HG03354 (cell line): Measurements from ENCODE around the gene FBXO9.
A peak's percentile ranks its signal among the peaks of the same experiment; 100 is the strongest.
"Not testable (repeated sequence)": the region's sequence is repeated elsewhere in the genome, so short reads cannot be mapped to it uniquely, and the experiment has no call there.

Experiments
- ATAC-seq: cut with Tn5 transposase; IDR thresholded peaks from one replicate; pipeline ENCODE4 v1.9.1; 2021; ENCODE audit warnings: mild to moderate bottlenecking; ENCODE audit not compliant: unreplicated experiment, poor library complexity, severe bottlenecking

The FBXO9 gene

DNA sequence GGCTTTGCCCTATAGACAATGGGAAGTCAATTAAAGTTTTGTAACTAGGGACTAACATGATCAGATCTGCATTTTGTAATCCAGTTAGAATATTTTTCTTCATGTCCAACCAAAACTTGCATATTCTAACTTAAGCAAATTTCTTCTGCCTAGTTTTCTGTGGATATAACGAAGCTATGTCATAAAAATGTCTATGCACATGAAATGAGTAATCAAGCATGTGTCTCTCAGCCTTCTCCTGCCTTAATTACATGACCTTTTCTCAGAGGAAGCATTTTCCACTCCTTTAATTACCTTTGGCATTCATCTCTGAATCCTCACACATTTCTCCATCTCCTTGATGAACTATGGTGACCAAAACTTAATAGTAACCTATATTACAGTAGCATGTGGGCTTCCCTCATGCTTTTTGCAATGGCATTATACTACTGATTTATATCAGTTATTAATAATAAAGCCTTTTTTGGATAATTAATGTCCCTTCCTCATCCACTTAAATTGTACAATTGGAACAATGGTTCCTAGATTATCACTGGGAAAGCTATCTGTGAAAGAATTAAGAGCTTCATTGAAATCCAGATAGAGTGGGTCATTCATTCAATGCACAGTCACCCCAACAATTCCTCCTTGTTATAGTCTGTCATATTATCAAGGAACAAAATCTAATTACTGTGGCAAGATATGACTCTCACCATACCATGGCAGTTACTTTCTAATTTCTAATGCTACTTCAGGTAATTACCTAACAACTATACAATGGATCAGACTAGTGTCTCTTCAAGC lies 19.1 kb upstream of the FBXO9 start:
- ATAC-seq, result no peak

DNA sequence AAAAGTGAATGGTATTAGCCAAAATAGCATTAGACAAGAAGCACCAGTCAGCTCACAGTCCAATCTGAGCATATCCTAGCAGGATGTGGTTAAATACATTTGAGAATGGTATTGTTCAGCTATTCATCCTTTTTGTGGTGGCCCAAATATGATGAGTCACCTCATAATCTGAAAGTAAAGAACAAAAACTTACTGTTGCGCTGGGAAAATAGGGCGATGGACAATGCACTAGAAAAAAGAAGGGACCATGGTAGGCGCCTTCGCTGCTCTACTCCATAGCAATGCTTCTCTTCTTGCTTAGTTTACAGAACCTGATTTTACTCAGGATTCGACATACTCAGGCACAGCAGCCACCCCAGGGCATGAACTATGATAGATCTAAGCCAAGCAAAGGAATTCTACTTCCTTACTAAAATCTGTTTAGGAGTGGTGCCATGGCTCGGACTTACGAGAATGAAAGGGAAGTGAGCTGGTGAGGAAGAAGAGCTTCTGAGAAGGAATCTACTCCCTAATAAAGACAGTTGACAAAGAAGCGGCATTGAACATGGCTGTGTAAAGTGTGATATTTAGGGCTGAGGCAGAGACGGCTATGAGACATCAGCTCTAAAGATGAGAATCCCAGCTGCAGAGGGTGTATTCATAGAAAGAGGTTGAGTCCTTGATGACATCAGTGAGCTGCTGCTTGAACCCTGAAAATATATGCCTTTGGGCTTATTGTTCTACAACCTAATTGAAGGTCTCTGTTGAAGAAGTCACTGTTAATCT lies 16.6 kb upstream of the FBXO9 start:
- ATAC-seq, result peak; percentile 99

DNA sequence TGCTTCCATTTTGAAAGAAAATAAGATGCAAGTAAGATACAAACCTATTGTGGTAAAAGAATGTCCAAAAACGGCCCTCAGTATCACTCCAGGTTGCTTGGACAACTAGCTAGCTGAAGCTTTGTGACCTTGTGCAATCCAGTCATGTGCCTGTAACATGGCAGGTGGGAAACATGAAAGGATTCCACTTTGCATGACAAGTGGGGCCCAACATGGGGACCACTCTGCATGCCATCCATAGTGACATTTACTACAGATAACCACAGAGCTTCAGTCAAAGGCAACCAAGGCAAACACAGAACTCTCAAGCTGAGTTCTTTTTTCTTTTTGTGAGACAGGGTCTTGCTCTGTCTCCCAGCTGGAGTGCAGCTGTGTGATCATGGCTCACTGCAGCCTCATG lies 15.8 kb upstream of the FBXO9 start:
- ATAC-seq, result no peak

DNA sequence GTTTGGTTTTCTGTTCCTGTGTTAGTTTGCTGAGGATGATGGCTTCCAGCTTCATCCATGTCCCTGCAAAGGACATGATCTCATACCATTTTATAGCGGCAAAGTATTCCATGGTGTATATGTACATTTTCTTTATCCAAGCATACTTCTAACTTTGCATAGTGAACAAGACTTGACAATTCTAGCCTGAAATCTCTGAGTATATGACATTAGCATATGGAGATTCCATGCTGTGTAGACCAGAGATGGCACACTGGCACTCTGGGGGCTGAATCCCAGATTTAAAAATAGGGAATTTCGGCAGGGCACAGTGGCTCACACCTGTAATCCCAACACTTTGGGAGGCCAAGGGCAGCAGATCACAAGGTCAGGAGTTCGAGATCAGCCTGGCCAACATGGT lies 13.1 kb upstream of the FBXO9 start:
- ATAC-seq, result not testable (repeated sequence)

DNA sequence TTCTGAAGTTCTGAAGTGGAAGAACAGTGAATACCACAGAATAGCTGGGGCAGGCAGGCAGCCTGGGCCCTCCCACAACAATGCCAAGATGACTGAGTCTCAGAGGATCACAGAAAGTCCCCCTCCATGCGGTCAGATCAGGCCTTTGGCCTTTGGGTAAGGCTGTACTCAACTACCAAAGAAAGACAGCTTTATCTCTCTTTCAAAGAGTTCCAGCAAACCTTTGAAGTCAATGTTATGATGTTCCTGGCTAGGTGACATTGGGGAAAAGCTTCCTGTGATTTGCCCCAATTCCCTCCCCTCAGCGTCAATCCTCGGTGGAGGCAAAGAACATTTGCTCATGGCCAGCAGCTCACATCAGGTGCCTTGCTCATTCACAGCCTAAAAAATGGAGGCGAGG lies 10.7 kb upstream of the FBXO9 start:
- no peak for ATAC-seq

DNA sequence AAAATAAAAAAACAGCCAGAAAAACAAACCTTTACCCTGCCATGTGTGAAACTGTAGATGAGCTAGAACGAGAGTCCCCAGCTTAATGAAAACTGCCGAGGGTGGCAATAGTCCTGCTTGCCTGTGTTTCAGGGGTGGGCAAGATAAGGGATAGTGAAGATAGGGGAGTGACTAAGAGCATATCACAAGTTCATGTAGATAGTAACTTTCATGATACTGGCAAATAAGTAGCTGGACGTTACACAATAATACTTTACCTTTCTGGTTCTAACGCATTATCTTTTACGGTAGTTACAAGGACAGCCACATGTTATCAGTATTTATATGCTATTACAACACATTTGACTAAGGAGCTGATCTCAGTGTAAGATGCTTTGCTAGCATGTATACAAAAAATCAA lies 9.3 kb upstream of the FBXO9 start:
- ATAC-seq, result no peak

DNA sequence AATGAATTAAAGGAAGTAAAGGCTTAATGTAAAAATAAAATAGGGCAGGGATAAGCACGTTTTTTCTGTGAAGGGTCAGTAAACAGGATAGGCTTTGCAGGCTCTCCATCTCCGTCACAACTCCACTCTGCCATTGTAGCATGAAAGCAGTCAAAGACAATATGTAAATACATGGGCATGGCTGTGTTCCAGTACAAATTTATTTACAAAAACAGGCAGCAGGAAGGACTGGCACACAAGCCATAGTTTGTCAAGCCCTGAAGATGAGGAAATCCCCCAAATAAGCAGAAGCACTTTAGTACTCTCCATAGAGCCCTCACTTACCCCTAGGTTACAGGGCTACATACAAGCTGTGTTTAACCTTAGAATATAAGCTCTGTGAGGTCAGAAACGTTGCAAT lies 8.9 kb upstream of the FBXO9 start:
- ATAC-seq, result no peak

DNA sequence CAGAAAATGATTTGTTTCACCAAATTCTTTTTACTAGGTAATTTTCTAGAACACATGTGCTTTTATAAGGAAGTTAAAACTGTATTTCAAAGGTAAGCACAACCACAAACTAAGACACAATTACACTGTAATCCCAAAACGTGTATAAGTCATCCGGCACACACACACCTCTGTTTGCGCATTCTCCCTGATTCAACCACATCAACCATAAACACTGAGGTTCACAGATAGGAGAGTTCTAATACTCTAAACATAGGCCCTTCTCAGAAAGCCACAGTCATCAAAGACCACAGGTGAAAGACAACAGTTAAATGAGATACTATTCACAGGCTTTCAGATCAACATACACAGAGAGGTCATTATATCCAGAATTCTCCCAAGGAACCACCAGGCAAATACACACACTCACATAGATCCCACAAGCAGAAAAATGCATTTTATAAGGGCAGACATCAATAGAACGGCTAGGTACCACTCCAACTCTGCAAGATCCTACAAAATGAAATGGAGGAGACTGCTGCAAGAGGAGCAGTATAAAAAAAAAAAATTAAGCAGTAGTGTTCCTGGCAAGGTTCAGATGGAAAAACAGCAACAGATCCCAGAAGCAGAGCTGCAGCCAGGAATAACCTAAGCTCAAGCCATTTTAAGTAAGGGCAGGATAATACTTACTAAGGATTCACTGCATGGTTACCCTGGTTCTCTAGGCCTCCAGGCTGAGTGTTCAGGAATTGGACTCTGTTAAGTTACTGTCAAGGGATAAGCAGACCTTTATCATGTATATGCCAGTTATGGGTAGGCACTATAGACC lies 6.6 kb upstream of the FBXO9 start:
- no peak for ATAC-seq

DNA sequence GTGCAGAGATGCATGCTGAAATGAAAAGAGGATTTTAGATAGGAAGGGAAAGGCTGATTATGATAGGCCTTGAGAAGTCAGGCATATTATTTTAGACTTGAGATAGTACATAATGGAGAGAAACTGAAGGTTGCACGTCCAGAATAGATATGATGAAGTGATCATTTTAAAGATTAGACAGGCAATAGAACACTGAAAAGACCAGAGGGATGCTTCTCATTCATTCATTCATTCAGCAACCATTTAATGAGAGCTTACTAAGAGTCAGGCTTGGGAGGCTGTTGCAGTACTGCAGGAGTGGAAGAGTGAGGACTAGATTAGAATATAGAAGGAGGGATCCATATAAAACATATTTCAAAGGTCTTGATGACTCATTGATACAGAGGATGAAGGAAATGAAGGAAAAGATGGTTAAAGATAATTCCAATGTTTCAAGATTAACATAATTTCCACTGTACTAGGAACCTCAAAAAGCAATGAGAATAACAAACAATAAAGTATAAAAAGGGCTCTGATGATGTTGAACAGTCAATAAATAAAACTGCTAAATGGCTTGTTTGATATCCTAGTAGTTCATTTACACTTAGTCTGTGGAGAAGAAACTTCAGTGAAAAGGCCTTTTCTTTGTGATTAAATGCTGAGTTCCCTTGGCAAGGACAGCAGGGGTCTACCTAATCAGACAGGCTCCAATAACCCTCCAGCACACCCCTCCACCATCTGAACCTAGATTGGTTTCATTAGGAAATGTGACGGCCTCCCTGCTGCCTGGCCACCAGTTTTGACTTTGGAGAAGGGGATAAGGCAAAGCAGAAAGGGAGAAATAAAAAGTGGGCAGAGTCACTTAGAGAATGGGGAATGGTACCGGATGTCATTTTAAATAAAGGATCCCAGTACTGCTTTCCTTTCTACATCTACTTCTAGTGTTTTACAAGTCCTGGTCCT lies 5.3 kb upstream of the FBXO9 start:
- ATAC-seq, result no peak

DNA sequence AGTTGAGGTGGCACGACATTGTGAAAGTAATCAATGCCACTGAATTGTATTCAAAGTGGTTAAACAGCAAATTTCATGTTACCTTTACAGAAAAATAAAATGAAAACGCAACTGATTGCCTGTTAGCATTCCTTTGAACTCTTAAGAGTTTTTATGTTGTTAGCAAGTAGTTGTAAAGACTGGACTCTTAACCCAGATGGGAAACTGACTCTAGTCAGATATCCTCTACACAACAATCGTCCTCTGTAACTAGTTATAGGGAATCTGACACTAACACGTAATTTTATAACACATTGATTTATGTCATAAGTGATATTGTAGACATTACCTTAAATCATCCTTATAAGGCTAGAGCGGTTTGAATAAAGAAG lies 3.0 kb upstream of the FBXO9 start:
- ATAC-seq, result no peak

DNA sequence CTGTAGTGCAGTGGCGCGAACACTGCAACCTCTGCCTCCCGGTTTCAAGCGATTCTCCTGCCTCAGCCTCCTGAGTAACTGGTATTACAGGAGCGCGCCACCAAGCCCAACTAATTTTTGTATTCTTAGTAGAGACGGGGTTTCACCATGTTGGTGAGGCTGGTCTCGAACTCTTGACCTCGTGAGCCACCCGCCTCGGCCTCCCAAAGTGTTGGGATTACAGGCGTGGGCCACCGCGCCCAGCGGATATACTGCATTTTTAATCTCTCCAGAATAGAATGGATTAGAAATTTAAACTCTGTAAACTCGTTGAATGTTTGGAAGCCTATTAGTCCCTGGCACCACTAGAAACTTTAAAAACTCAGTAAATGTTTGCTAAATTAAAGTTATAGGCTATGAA lies 949 bp upstream of the FBXO9 start:
- ATAC-seq, result not testable (repeated sequence)

DNA sequence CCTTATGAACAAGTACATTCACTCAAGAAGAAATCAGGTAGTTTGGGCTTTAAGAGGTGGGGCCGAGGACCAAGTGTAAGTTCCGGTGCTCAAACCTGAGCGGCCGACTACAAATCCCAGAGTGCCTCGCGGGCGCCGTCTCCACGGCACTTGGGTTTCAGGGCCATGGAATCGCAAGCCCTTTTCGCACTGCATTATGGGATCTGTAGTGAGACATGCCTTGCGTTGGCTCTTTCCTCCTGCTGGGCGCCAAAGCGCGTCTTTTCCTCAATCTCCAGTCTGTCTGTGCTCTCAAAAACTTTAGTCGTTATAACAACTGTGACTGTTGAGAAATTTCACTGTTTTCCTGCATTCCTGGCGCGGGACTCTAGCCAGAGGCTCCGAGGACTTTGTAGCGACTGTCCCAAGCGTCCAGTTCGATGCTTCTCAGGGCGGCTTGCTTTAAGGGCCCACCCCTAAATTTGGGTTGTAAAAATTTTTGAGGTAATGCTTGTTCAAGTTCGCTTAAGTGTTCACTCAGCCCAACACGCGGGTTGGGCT lies 408 bp upstream of the FBXO9 start:
- peak; percentile 76 for ATAC-seq

DNA sequence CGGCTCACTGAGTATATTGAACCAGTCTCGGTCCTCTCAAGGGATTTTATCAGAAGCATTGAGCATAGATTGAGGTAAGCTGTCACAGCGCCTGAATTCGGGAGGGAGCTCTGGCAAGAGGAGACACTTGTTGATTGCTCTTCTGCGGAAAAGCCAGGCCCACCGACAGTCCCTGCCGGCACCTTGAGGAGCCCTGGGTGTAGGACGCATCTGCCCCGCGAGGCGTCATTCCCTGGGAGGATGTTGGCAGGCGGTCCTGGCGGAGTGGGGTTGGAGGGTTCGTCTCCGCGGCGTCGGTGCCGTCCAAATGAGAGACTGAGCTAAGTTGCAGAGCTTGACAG lies 843 bp downstream of the FBXO9 start:
- no peak for ATAC-seq

DNA sequence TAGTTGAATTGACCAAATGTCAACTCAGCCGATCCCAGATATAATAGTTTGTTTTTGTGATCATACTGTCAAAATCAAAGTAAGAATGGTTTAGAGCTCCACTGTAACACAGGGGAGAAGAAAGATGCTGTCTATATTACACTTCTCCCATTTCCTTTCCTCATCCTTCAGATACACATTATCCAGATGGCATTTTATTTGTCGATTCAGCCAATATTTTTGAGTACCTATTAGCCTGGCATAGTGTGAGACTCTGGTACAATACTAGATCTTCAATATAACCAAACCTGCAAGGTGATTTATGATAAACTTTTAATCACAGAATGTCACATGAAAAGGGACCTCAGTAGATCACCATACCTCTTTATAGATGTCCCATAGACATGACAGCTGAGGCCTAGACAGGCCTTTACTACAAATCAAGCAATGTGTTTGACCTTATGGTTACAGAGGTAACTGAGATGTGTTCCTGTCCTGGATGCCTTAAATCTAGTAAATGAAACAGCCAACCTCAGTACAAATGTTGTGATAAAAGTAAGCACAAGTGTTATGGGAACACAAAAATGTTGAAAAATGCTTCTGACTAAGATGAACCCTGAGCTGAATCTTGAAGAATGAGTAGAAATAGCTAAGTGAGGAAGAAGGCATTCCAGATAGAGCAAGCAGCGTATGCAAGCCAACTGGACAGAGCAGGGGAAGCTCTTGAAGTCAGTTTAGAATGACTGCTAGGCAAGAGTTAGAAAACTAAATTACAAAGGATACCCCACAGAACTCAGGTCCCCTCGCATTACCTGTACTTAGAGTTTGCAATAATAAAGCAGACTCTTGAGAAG lies 1.9 kb downstream of the FBXO9 start:
- ATAC-seq, result no peak

DNA sequence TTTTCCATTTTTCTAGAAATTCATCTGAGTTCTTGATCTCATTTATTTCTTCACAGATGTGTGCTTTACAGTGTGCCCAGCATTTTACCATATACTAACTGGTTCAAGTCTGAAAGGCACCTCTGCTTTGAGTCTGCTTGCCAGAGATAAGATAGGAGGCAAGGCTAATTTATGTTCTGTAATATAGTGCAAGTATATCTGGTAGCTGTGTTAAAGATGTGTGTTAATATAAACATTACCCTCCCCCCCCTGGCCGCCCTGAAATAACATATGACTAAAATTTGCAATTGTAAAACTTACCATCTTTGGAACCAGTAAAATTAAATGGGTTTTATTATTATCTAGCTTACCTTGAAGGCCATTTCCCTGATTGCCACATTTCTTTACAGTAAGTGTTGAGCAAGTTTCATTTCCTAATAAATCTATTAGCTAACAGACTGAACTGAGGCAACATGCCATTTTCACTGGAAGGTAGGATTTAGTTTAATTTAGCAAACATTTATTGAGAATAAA lies 2.7 kb downstream of the FBXO9 start:
- ATAC-seq, result no peak

DNA sequence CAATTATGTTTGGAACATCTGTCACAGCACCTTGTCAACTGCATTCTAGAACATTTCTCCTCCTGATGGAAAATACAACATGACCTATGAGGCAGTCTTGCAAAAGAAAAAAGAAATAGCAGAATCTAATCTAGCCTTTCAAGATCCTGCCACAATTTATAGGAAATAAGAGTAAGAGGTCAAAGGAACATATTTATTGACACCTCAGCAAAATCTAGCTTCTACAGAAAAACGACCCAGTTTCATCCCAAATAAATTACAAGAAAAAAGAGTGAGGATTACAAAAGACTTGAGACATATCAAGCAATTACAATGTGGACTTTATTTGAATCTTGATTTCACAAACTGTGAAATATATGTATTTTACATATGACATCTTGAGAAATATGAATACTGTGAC lies 4.2 kb downstream of the FBXO9 start:
- no peak for ATAC-seq

DNA sequence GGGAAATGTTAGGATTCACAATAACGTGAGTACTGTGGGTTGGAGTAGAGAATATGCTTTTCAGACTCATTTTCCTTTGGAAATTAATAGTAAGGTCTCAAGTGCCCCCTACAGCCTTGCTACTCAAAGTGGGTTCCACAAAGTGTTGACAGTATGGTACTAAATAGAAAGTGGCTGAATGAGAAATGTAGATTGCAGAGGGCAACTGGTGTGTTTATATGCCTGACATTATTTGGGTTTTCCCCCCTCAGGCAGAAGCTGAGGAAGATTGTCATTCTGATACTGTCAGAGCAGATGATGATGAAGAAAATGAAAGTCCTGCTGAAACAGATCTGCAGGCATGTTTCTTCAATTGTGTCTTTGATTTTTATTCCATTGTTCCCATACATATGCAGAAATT lies 5.6 kb downstream of the FBXO9 start:
- peak; percentile 47 for ATAC-seq

DNA sequence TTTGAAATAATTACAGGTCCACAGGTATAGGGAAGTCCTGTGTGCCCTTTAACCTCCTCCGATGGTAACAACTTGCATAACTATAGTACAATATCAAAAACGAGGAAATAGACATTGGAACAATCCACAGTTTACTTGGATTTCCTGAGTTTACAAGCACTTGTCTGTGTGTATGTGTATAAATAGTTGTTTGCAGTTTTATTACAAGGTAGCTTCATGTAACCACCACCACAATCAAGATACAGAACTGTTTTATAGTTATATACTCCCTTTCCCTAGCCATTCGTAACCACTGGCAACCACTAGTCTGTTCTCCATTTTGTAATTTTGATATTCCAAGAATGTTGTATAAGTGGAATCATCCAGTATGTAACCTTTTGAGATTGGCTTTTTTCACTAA lies 9.1 kb downstream of the FBXO9 start:
- no peak for ATAC-seq
